Uterine smooth muscle cell (primary cell): ENCODE data around the gene RIN1. TPM values are rescaled to one million over a fixed set of nuclear protein-coding genes. Genes with fewer than 3 reads are reported as not detected.

Experiments used
- total RNA-seq: library from RNA; depleted of rRNA; stranded (reverse); fragments of >200 nt; gene quantifications from 2 replicates; pipeline ENCODE4 v1.2.3, GENCODE V29; 2014

The RIN1 gene
- 32.5 and 58.7 TPM in 2 replicates for total RNA-seq

GRCh38 chr11:66336234-66337102, at the start of gene RIN1:
TSS of gene RIN1 (minus strand) at chr11:66336434. CDS start at chr11:66336402, 32 bp downstream.

GRCh38 chr11:66371627-66372415, 35.6 kb upstream of the RIN1 start, which contains the start of gene SLC29A2:
TSS of gene SLC29A2 (minus strand) at chr11:66371760. CDS start at chr11:66371591, 169 bp downstream.

GRCh38 chr11:66347425-66348276, 11.4 kb upstream of the RIN1 start, which contains the start of gene B4GAT1:
TSS of gene B4GAT1 (minus strand) at chr11:66347629. CDS start at chr11:66347545, 84 bp downstream.

GRCh38 chr11:66344550-66345315, 8.5 kb upstream of the RIN1 start, which contains the start of gene BRMS1:
TSS of gene BRMS1 (minus strand) at chr11:66345104. CDS start at chr11:66342234, 2,870 bp downstream.

GRCh38 chr11:66316849-66317251, 19.4 kb downstream of the RIN1 start, which contains the start of gene CD248:
TSS of gene CD248 (minus strand) at chr11:66317044. CDS start at chr11:66317027, 17 bp downstream.

GRCh38 chr11:66291706-66292542, 44.3 kb downstream of the RIN1 start, which contains the start of gene TMEM151A:
TSS of gene TMEM151A (plus strand) at chr11:66291894. CDS start at chr11:66292014, 120 bp downstream.

GRCh38 chr11:66288671-66289547, 47.3 kb downstream of the RIN1 start, which contains the start of gene YIF1A:
TSS of gene YIF1A (minus strand) at chr11:66289143. CDS start at chr11:66288985, 158 bp downstream.

Other genes with a start within 250 kb of the RIN1 start
- 27.3 and 28.5 TPM in 2 replicates for gene KLC2, start 78.7 kb downstream of the RIN1 start, total RNA-seq
- 74.4 and 83.9 TPM in 2 replicates for gene RAB1B, start 67.8 kb downstream of the RIN1 start, total RNA-seq
- 0.11 and 0.25 TPM in 2 replicates for gene CNIH2, start 58.3 kb downstream of the RIN1 start, total RNA-seq
- gene YIF1A, start 47.3 kb downstream of the RIN1 start, total RNA-seq: 185 and 214 TPM in 2 replicates
- under 0.01 and 0.11 TPM in 2 replicates for gene TMEM151A, start 44.5 kb downstream of the RIN1 start, total RNA-seq
- 97.4 and 103 TPM in 2 replicates for gene CD248, start 19.4 kb downstream of the RIN1 start, total RNA-seq
- 45.5 and 73.5 TPM in 2 replicates for gene BRMS1, start 8.7 kb upstream of the RIN1 start, total RNA-seq
- gene B4GAT1, start 11.2 kb upstream of the RIN1 start, total RNA-seq: 40.7 and 55.1 TPM in 2 replicates
- 0.11 and 0.37 TPM in 2 replicates for gene SLC29A2, start 35.3 kb upstream of the RIN1 start, total RNA-seq
- not detected in 2 replicates for gene NPAS4, start 84.6 kb upstream of the RIN1 start, total RNA-seq
- 49.9 and 55.0 TPM in 2 replicates for gene MRPL11, start 102.4 kb upstream of the RIN1 start, total RNA-seq
- gene PELI3, start 130.5 kb upstream of the RIN1 start, total RNA-seq: 14.7 and 19.4 TPM in 2 replicates
- 50.4 and 56.9 TPM in 2 replicates for gene DPP3, start 144.0 kb upstream of the RIN1 start, total RNA-seq
- 29.2 and 32.6 TPM in 2 replicates for gene BBS1, start 174.2 kb upstream of the RIN1 start, total RNA-seq
- gene ZDHHC24, start 209.6 kb upstream of the RIN1 start, total RNA-seq: 11.4 and 15.9 TPM in 2 replicates
- under 0.01 TPM in 1 of 2 replicates, not detected in the other for gene ACTN3, start 210.5 kb upstream of the RIN1 start, total RNA-seq
- 5.9 and 20.6 TPM in 2 replicates for gene CTSF, start 232.2 kb upstream of the RIN1 start, total RNA-seq